Heart right ventricle (tissue), 16 donors: ENCODE data around the gene CAMSAP1. TPM values are rescaled to one million over a fixed set of nuclear protein-coding genes. Genes with fewer than 3 reads are reported as not detected.

ENCODE experiments used
- ATAC-seq, 8 donors: fragments of 200-7000 bp; cut with Tn5 transposase; one replicate each; pipeline ENCODE4 v1.9.1; 2020; ENCODE audit warnings: mild to moderate bottlenecking in 8 of 8, moderate library complexity in 8 of 8, moderate number of reproducible peaks in 1 of 8
- DNase-seq, 2 donors: peaks; one replicate each; pipeline ENCODE4 v3.0.0-alpha.2; 2020
- H3K27ac ChIP-seq, 10 donors: fragments of 200-600 bp; sonication (generic) in 2 of 10; one replicate each; pipeline versions ENCODE4 v1.5.0 to v1.8.0; 2020 to 2022; ENCODE audit warnings: mild to moderate bottlenecking in 3 of 10
- H3K27me3 ChIP-seq, 7 donors: fragments of 200-600 bp; one replicate each; pipeline ENCODE4 v1.8.0; 2021 to 2022; ENCODE audit warnings: mild to moderate bottlenecking in 2 of 7
- H3K36me3 ChIP-seq, 9 donors: fragments of 200-600 bp; sonication (generic) in 1 of 9; one replicate each; pipeline versions ENCODE4 v1.5.0 to v1.8.0; 2020 to 2022; ENCODE audit warnings: mild to moderate bottlenecking in 2 of 9
- H3K4me1 ChIP-seq, 9 donors: fragments of 200-600 bp; sonication (generic) in 1 of 9; one replicate each; pipeline versions ENCODE4 v1.5.0 to v1.8.0; 2020 to 2022; ENCODE audit warnings: mild to moderate bottlenecking in 4 of 9
- H3K4me3 ChIP-seq, 10 donors: fragments of 200-600 bp; sonication (generic) in 2 of 10; one replicate each; pipeline versions ENCODE4 v1.5.0 to v1.8.0; 2020 to 2022; ENCODE audit warnings: mild to moderate bottlenecking in 7 of 10, moderate library complexity in 2 of 10
- H3K9me3 ChIP-seq, 11 donors: fragments of 200-600 bp in 10 of 11; sonication (generic) in 2 of 11; one replicate each; pipeline versions ENCODE4 v1.5.0 to v1.8.0; 2013 to 2022; ENCODE audit warnings: mild to moderate bottlenecking in 2 of 11, control low read depth in 1 of 11, moderate library complexity in 1 of 11
- WGBS, 2 donors: extraction: QIAGEN DNeasy Blood & Tissue Kit; methylation state at CpG; one replicate each; pipeline ENCODE4 v1.1.7; 2013; ENCODE audit warnings: inconsistent platforms in 1 of 2; 5-methylcytosine and 5-hydroxymethylcytosine counted together
- intact Hi-C, 10 donors: fragments of 100-400 bp; cut with DNase I; formaldehyde crosslinking; loops; one replicate each; pipeline versions ENCODE4 v1.11.1 to v1.14.2; 2022
- polyA plus RNA-seq, 2 donors: library from polyadenylated mRNA; stranded (reverse); fragments of 200-250 nt; gene quantifications; one replicate each; pipeline ENCODE4 v1.2.3, GENCODE V29; 2013
- total RNA-seq, 10 donors: library from RNA; stranded (reverse); fragmentation: NEBNext Ultra II Directional in 3 of 10; extraction: Animal tissue kit (Norgen Biotek cat#: 25700) in 3 of 10; gene quantifications; one replicate each; pipeline versions ENCODE4 v1.2.1 to v1.2.4, GENCODE V29; 2021 to 2023
- TF ChIP-seq, protein P1 (sequence below), 9 donors: fragments of 200-600 bp; sonication (generic) in 2 of 9; IDR thresholded peaks; one replicate each; pipeline versions ENCODE4 v1.5.0 to v1.8.0; 2021 to 2022; ENCODE audit warnings: antibody characterized with exemption in 9 of 9, mild to moderate bottlenecking in 5 of 9, moderate library complexity in 1 of 9
- donor health status: Arrhythmogenic right ventricular cardiomyopathy.
- donor health status: ischemic (EF 13 %, LVEDD 7.1; RV severe dilation, severe dysfunction).
- donor health status: healthy with polysubstance abuse.
- donor health status: DM: no; HTN: yes; CAD: no.
- donor health status: DM: no; HTN: no; CAD: no.
- donor health status: ischemic (EF 25% LVEDD 6.9; RV normal size, moderate dysfunction).
- donor health status: ischemic (EF 25% LVEDD 5.7; RV mildly dilated, moderate dysfunction).
- donor health status: healthy.
- donor health status: DM: yes; HTN: yes; CAD: no.
- donor health status: Ischemic cardiomyopathy.
- donor health status: ischemic (EF 35%, LVEDD 5.7; RV mildly dilated, moderate dysfunction).
- donor health status: nonischemic (EF 11% LVEDD 7.7; RV severe dilation, severe dysfunction).
- donor health status: DM: yes; HTN: yes; CAD: no.
- donor health status: PGD.
- donor health status: ischemic (EF 29% LVEDD 5.4; RV normal size, mild dysfunction).
- donor health status: nonischemic (EF 23%, LVEDD 6.1; RV moderate dilation, normal function).

The CAMSAP1 gene
- total and polyA plus RNA-seq, 12 donors, result 6.7 to 25.0 (median 19.4) TPM

DNA sequence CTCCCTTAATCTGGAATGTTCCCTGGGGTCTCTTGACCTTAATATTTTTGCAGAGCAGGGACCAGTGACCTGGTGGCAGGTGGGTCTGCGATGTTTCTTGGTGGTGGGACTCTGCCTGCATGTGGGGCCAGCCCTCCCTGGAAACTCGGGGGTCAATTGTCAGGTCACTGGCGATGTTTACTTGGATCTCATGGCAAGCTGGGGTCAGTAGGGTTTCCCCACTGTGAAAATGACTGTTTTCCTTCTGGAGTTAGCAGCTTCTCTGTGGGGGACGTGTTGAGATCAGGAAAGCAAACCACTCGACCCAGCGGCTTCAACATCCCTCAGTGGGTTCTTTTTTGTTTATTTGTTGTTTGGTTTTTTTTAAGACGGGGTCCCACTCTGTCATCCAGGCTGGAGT, 131.4 kb downstream of the CAMSAP1 start:
- H3K4me1 ChIP-seq, result no peaks in the 10 kb centered on the region
- WGBS, 2 donors, result 57 to 62% methylated on average over 7 of the region's 7 CpGs
- DNase-seq (no peak), ATAC-seq (no peak)
- intact Hi-C loops, result loop anchor here in 1 of 10 donors (10.0 kb wide), 1 partner anchor 161 kb away; a partner anchor contains a TSS
- no peak overlapping the region for H3K27ac ChIP-seq
- H3K36me3 ChIP-seq, result no peaks in the 10 kb centered on the region
- H3K4me3 ChIP-seq, result no peak overlapping the region
- peaks cover 0 to 11% (median 0%) of the 10 kb centered on the region in 7 donors for H3K27me3 ChIP-seq
- TF ChIP-seq, protein P1, sequence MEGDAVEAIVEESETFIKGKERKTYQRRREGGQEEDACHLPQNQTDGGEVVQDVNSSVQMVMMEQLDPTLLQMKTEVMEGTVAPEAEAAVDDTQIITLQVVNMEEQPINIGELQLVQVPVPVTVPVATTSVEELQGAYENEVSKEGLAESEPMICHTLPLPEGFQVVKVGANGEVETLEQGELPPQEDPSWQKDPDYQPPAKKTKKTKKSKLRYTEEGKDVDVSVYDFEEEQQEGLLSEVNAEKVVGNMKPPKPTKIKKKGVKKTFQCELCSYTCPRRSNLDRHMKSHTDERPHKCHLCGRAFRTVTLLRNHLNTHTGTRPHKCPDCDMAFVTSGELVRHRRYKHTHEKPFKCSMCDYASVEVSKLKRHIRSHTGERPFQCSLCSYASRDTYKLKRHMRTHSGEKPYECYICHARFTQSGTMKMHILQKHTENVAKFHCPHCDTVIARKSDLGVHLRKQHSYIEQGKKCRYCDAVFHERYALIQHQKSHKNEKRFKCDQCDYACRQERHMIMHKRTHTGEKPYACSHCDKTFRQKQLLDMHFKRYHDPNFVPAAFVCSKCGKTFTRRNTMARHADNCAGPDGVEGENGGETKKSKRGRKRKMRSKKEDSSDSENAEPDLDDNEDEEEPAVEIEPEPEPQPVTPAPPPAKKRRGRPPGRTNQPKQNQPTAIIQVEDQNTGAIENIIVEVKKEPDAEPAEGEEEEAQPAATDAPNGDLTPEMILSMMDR (IDR thresholded peaks at IDR 0.05), result no peak
- no peaks in the 10 kb centered on the region for H3K9me3 ChIP-seq

DNA sequence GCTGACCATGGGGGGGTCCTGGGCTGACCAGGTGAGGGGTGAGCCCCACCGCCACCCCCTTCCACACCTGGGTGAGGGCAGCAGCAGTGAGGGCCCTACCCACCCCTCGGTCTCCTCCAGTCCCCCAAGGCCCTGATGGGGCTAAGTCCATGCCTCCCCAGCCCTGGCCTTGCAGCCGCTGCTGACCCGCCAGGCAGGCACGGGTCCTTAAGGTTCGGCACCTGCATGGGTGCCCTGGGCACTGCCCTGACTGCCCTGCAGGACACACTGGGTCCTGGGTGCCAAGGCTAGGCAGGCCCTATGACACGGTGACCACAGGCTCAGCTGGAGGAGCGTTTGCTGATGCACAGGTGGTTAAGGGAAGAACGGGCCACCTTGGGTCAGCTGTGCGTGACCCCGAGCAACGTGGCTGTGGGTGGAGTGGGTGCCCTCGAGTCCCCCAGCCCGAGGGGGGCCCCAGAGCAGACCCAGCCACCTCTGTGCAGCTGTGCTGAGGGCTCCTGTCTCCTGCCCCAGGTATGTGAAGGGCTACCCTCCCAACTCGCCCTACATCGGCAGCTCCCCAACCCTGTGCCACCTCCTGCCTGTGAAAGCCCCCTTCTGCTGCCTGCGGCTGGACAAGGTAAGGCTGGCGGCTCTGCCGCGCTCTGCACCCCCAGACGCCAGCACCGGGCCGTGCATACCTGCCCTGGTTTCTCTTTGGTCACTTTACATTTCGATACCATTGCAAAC, 132.4 kb downstream of the CAMSAP1 start:
- no peaks in the 10 kb centered on the region for H3K4me1 ChIP-seq
- H3K4me3 ChIP-seq, result no peak overlapping the region
- intact Hi-C loops, result loop anchor here in 1 of 10 donors (10.0 kb wide), 1 partner anchor 160 kb away; a partner anchor contains a TSS
- H3K9me3 ChIP-seq, result no peaks in the 10 kb centered on the region
- ATAC-seq (no peak), DNase-seq (no peak)
- peaks cover 0 to 11% (median 0%) of the 10 kb centered on the region in 7 donors for H3K27me3 ChIP-seq
- WGBS, 2 donors, result 84 to 87% methylated on average over 24 of the region's 24 CpGs
- TF ChIP-seq, protein P1 (IDR thresholded peaks at IDR 0.05), result no peak
- H3K36me3 ChIP-seq, result no peaks in the 10 kb centered on the region
- no peak overlapping the region for H3K27ac ChIP-seq

DNA sequence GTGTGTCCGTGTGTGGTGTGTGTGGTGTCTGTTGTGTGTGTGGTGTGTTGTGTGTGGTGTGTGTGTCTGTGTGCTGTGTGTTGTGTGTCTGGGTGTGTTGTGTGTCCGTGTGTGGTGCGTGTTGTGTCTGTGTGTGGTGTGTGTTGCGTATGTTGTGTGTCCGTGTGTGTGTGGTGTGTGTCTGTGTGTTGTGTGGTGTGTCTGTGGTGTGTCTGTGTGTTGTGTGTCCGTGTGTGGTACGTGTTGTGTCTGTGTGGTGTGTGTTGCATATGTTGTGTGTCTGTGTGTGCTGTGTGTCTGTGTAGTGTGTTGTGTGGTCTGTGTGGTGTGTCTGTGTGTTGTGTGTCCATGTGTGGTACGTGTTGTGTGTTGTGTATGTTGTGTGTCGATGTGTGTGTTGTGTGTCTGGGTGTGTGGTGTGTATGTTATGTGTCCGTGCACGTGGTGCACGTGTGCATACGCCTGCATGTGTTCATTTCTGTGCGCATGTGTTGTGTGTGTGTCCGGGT, 133.1 kb downstream of the CAMSAP1 start:
- H3K36me3 ChIP-seq, result no peaks in the 10 kb centered on the region
- H3K27me3 ChIP-seq, result peaks cover 0 to 11% (median 0%) of the 10 kb centered on the region in 7 donors
- ATAC-seq (no peak), DNase-seq (no peak)
- no peak overlapping the region for H3K27ac ChIP-seq
- intact Hi-C loops, result loop anchor here in 1 of 10 donors (10.0 kb wide), 1 partner anchor 159 kb away; a partner anchor contains a TSS
- H3K9me3 ChIP-seq, result no peaks in the 10 kb centered on the region
- H3K4me3 ChIP-seq, result no peak overlapping the region
- 89 to 94% methylated on average over 15 of the region's 15 CpGs for WGBS, 2 donors
- TF ChIP-seq, protein P1 (IDR thresholded peaks at IDR 0.05), result no peak
- no peaks in the 10 kb centered on the region for H3K4me1 ChIP-seq

DNA sequence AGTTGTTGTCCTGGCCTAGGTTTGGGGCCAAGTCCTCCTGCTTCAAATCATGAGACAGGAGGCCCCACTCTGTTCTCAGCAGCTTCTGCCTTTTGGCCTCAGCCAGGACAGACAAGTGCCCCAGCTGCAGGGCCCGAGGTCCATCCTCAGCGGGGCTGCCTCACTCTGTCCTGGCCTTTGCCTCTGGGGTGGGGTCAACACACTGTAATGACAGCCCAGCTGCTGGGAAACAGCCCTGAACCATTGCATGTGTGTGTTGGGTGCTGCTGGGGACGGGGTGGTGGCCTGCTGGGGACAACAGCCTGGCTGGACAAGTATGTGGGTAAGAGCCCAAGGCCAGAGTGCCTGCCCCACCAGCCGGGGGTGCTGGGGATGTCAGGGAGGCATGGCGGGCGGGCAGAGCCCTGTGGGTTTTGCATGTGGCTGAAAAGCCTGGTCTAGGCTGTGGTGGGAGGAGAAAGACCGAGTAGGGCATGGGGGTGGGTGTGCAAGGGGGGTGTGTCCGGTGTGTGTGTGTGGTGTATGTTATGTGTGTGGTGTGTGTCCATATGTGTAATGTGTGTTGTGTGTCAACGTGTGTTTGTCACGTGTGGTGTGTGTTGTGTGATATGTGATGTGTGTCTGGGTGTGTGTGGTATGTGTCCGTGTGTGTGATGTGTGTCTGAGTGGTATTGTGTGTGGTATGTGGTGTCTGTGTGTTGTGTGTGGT, 133.7 kb downstream of the CAMSAP1 start:
- H3K27me3 ChIP-seq, result peaks cover 0 to 11% (median 0%) of the 10 kb centered on the region in 7 donors
- H3K4me1 ChIP-seq, result no peaks in the 10 kb centered on the region
- intact Hi-C loops, result loop anchor here in 1 of 10 donors (10.0 kb wide), 1 partner anchor 159 kb away; a partner anchor contains a TSS
- ATAC-seq (no peak), DNase-seq (no peak)
- 79 to 83% methylated on average over 11 of the region's 11 CpGs for WGBS, 2 donors
- no peaks in the 10 kb centered on the region for H3K36me3 ChIP-seq
- H3K4me3 ChIP-seq, result no peak overlapping the region
- H3K9me3 ChIP-seq, result no peaks in the 10 kb centered on the region
- H3K27ac ChIP-seq, result no peak overlapping the region
- TF ChIP-seq, protein P1 (IDR thresholded peaks at IDR 0.05), result no peak
